Measurements from ENCODE around the gene POLR2A.

DNA sequence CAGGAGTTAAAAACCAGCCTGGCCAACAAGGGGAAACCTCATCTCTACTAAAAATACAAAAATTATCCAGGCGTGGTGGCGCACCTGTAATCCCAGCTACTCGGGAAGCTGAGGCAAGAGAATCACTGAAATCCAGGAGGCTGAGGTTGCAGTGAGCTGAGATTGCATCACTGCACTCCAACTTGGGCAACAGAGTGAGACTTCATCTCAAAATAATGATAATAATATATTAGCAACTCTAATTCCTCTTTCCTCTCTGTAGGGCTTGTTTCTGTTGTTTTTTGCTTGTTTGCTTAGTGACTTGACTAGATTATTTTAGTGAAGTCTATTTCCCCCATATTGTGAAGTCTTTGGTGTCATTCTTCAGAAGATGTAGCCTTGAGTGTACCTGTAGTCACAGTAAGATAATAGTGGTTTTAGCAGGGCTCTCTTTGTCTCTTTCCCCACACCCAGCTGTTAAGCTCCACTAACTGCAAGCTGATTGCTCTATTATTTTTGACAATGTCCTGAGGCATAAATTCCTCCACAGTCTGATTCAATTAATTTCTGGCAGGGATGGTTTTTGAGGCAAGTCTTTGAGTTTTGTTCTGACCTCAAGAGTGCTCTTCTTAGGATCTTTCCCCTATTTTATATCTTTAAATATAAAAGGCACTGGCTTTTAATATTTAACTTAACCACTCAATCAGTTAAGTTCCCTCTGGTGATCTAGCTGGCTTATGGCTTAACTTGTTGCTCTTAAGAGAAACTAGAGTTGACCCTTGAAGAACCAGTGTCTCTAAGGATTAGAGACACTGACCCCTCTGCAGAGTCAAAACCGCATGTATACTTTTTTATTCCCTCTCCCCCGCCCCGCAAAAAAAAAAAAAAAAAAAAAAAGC, 46.1 kb downstream of the POLR2A start:
- TF ChIP-seq, protein P1, sequence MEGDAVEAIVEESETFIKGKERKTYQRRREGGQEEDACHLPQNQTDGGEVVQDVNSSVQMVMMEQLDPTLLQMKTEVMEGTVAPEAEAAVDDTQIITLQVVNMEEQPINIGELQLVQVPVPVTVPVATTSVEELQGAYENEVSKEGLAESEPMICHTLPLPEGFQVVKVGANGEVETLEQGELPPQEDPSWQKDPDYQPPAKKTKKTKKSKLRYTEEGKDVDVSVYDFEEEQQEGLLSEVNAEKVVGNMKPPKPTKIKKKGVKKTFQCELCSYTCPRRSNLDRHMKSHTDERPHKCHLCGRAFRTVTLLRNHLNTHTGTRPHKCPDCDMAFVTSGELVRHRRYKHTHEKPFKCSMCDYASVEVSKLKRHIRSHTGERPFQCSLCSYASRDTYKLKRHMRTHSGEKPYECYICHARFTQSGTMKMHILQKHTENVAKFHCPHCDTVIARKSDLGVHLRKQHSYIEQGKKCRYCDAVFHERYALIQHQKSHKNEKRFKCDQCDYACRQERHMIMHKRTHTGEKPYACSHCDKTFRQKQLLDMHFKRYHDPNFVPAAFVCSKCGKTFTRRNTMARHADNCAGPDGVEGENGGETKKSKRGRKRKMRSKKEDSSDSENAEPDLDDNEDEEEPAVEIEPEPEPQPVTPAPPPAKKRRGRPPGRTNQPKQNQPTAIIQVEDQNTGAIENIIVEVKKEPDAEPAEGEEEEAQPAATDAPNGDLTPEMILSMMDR (IDR thresholded peaks at IDR 0.05) = no peak
- no peak for TF ChIP-seq POLR2A (IDR thresholded peaks at IDR 0.05)

All from body of pancreas (tissue), 4 donors.